ENCODE measurements around the gene CSGALNACT2.
"Not testable (repeated sequence)": the region's sequence is repeated elsewhere in the genome, so short reads cannot be mapped to it uniquely, and the experiment has no call there.

CSGALNACT2 gene, protein sequence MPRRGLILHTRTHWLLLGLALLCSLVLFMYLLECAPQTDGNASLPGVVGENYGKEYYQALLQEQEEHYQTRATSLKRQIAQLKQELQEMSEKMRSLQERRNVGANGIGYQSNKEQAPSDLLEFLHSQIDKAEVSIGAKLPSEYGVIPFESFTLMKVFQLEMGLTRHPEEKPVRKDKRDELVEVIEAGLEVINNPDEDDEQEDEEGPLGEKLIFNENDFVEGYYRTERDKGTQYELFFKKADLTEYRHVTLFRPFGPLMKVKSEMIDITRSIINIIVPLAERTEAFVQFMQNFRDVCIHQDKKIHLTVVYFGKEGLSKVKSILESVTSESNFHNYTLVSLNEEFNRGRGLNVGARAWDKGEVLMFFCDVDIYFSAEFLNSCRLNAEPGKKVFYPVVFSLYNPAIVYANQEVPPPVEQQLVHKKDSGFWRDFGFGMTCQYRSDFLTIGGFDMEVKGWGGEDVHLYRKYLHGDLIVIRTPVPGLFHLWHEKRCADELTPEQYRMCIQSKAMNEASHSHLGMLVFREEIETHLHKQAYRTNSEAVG

DNA sequence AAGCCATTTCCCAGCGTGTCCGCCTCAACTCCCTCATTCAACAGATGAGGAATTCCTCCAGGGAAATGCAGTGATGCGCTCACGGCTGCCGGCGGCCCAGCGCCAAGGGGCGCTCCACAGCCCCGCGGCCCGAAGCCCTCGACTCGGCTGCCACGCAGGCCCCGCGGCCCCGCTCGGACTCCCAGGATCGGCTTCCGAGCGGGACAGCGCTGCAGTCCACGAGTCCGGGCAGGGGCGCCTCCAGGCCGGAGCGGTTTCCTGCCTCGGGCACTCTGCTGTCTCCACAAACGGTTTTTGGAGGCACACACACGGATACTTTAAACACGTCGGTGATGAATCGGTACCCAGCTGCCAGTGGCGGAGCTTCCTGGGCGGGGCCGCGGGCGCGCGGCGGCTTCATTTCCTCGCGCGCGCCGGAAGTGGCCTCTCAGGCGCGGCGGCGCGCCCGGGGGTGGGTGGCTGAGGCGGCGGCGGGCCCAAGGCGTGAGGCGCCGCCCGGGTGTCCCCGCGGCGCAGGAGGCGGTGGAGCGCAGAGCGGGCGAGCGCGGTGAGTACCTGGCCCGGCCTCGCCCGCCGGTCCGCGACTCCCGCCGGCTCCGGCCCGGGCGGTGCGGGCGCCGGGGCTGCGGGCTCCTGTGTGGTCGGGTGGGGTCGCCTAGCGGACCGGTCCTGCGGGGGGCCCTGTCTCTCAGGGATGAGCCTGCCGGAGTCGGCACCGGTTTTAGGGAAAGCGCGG lies at the start of gene CSGALNACT2:
CSGALNACT2 (plus strand) TSS at position 425 of the 736 bp plus-strand sequence. CDS start 16,705 bp downstream, outside the sequence.
- peak; percentile 93 for DNase-seq

DNA sequence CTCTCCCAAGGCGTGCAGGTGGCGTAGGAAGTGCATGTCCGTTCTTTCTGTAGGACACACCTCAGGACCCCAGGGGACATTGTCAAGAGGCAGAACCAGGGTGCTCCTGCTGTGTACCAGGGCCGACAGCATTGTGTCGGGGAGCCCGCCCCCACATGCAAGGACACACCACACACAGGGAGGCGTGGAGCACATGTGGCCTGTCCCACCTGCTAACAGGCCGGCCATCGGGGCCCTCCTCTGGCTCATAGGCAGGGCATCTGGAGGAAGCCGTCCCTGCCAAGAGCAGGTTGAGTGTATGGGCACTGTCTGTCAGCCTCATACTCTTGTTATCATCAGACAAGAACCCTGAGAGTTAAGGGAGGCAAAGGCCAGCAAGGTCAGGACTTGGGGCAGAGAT lies 48.7 kb upstream of the CSGALNACT2 start:
- no peak for DNase-seq

DNA sequence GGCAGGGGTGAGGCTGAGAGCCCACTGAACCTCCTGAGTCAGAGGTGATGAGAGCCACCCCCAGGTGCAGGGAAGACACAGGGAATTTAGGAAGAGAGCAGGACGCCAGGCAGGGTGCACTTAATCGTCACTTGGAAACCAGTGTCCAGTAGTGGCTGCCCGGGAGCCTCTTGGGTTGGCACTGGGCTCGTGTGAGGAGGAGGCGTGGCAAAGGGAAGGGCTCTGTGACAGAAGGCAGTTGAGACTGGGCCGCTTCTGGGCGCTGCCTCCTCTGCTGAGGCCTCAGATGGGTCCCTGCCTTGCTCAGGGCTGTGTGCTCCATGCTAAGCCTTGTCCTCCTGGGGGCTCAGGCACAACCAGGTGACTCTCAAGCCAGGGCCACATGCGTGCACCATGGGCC lies 48.1 kb upstream of the CSGALNACT2 start:
- no peak for DNase-seq

DNA sequence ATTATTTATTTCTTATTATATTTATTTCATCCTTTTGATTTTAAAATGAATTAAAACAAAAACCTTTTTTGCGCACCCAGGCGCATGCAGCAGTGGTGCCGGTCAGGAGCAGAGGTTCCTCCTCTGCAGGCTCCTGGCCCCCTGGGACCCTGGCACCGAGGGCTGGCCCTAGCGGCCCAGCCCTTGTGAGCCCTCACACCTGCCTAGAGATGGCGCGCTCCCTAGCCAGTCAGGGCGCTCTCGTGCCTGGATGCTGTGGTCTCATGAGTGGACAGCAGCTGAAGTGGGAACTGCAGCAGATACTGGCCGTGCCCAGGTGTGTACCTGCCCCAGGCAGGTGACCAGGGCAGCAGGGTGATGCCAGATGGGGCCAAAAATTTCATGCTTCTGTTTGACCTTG lies 47.6 kb upstream of the CSGALNACT2 start:
- DNase-seq, result no peak

DNA sequence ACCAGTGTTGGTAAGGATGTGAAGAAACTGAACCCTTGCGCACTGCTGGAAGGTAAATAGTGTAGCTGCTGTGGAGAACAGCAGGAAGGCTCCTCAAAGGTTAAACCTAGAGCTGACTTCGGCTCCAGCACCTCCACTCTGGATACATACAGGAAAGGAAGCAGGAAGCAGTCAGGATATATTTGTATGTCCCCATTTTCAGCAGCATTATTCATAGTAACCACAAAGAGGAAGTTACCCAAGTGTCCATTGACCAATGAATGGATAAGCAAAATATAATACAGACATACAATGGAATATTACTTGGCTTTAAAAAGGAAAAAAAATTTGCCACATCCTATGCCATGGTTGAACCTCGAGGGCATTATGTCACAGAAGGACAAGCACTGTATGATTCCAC lies 46.4 kb upstream of the CSGALNACT2 start:
- no peak for DNase-seq

DNA sequence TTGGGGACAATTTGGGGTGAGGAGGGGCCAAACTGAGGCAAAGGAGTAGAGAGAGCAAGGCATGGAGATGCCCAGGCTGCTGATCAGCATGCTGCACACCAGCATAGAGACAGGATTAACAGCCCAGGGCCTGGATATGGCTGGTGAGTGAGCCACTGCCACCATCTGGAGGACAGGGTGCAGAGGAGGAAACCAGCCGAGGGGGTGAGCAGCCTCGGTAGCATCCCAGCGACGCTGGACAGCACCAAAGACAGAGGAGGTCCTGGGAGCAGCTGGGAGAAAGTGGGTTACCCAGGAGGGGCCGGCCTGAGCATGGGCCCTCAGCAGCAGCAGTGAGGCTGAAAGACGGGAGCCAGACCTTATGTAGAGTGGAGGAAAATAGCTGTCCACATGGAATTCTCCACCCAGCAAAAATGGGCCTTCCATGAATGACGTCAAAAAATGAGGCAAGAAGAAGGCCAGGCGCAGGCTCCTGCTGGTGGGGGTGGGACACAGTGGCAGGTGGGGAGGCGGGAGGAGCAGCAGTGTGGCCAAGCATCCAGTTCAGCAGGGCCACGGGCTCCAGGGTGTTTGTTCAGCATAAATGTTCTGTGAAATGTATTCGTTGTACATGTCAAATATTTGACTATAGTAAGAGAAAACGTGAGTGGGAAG lies 44.7 kb upstream of the CSGALNACT2 start:
- DNase-seq, result no peak

DNA sequence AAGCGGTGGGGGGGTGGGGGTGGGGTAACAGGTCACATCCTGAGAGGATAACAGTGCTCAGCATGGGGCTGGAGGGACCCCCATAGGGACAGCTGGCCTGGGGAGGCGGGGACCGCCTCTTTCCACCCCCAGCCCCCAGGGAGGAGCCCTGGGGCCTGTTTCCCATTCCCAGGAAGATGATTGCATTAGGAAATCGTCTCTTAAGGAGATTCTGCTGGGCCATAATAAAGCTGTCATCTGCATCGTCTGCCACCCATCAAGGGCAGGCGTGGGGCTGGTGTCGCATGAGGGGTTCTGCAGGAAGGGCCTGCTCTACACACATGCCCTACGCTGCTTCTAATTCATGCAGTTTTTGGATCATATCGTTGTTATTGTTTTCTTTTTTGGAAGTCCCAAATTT lies 44.2 kb upstream of the CSGALNACT2 start:
- DNase-seq, result no peak

DNA sequence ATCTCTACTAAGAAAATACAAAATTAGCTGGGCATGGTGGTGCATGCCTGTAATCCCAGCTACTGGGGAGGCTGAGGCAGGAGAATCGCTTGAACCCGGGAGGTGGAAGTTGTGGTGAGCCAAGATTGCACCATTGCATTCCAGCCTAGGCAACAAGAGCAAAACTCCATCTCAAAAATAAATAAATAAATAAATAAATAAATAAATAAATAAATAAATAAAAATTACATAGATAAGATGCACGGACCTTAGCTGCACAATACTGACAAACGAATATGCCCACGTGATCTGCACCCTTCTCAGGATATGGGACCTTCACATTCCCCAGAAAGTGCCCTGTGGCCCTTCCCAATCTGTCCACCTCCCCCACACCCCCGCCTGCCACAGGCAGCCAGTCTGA lies 38.9 kb upstream of the CSGALNACT2 start:
- DNase-seq, result not testable (repeated sequence)

DNA sequence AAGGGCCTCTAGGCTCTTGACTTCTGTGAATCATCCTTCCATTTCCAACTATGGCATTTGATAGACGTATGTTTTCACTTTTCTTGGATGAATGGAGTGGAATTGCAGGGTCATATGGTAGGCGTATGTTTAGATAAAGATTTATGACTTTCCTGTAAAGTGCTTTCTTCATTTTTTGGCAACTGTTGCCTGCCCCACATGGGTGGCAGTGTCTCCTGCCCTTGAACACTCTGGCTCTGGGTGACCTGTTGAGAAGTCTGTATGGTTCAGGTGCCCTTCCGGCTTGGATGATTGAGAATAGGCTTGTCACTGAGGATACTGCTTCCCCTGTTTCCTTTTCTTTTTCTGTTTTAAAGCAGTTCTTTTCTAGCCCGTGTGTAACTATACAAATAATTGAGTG lies 38.3 kb upstream of the CSGALNACT2 start:
- no peak for DNase-seq

DNA sequence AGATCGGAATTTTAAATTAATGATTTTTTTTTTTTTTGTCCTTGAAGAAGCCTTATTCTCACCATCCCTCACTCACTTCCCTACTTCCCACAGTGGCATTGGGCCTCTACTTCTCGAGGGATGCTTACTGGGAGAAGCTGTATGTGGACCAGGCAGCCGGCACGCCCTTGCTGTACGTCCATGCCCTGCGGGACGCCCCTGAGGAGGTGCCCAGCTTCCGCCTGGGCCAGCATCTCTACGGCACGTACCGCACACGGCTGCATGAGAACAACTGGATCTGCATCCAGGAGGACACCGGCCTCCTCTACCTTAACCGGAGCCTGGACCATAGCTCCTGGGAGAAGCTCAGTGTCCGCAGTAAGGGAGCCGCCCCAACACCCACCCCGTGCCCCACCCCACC lies 37.9 kb upstream of the CSGALNACT2 start:
- DNase-seq, result no peak

DNA sequence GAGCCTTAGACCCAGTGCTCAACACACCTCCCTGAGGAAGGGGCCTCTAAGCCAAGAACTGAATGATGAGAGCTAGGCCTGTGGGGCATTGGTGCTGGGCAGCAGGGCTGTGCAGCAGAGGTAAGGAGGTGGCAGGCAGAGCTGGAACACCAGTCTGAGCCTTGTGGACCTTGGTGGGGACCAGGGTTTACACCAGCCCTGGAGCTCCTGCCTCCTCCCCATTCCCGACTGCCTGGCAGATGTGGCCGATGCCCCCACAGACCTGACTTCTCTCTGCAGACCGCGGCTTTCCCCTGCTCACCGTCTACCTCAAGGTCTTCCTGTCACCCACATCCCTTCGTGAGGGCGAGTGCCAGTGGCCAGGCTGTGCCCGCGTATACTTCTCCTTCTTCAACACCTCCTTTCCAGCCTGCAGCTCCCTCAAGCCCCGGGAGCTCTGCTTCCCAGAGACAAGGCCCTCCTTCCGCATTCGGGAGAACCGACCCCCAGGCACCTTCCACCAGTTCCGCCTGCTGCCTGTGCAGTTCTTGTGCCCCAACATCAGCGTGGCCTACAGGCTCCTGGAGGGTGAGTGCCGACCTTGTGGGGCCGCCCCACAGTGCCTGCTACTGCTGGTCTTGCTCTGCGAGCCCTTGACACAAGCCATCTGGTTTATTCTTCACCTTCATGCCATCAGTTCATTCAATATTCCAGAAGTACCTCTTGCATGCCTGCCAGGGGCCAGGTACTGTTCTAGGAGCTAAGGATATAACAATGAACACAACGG lies 36.0 kb upstream of the CSGALNACT2 start:
- no peak for DNase-seq

DNA sequence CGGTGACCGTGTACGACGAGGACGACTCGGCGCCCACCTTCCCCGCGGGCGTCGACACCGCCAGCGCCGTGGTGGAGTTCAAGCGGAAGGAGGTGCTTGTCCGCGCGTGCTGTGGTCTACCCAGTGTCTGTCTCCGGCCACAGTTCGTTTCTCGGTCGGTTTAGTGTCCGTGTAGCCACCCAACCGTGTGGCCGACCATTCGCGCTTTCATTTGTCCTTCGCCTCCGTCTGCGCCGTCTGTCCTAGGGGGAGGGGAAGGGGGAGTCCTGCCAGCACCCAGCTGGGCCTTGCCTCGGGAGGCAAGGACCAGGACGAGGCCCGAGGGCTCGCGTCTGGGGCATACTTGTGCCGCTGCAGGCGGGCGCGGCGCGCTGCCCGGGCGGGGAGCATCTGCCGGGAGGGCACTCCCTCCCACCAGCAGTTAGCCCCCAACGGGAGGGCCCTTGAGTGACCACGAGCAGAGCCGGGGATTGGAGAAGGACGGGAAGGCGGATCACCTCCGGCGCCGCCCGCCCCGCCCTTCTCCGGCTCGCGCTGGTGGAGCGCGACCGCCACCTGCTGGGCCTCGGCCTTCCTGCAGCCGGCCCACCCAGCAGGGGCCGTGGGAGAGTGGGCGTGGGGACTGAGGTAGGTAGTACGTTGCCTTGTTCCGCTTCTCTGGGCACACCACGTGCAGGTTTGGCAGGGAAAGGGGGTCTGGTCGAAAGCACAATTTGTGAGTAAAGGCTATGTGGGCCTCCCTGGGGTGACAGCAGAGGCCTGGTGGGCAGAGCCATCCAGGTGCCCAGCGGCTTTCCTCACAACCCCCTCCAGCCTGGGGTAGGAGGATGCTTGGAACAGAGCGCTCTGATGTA lies 32.9 kb upstream of the CSGALNACT2 start:
- DNase-seq, result peak; percentile 95

DNA sequence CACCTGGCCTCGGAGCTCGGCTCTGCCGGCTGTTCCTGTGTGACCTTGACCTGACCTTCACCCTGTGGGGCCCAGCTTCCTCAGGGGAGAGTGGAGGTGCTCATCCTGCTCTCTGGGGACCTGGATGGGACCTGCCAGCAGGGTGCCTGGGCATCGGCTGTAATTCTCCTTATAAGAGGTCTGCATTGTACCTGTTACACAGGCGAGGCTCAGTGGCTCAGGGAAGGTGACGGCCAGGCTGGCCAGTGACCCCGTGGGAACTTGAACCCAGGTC lies 32.4 kb upstream of the CSGALNACT2 start:
- no peak for DNase-seq

DNA sequence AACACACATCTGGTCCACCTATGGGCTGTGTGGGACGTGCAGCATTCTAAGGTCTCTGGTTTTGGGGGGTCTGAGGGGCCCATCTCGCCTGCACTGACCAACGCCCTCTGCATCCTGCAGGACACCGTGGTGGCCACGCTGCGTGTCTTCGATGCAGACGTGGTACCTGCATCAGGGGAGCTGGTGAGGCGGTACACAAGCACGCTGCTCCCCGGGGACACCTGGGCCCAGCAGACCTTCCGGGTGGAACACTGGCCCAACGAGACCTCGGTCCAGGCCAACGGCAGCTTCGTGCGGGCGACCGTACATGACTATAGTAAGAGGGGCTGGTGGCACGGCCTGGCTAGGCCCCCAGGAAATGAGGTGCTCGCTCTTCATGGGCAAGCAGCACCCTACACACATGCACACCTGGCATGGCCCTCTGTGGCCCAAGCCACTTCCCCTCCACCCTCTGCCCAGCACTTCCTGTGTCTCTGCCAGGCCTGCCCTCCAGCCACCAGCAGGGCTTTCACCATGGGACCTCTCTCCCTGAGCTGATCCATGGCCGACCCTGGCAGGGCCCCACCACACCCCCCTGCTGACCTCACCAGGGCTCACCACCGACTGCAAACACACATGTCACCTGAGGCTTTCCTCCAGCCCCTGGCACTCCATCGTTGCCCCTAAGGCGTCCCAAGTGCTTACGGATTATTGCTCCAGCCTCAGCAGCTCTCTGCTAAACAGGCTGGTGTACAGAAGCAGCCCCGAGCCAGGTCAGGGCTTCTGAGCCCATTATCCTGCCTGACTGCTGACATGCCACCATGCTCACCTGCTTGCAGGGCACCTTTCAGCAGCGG lies 31.8 kb upstream of the CSGALNACT2 start:
- no peak for DNase-seq

DNA sequence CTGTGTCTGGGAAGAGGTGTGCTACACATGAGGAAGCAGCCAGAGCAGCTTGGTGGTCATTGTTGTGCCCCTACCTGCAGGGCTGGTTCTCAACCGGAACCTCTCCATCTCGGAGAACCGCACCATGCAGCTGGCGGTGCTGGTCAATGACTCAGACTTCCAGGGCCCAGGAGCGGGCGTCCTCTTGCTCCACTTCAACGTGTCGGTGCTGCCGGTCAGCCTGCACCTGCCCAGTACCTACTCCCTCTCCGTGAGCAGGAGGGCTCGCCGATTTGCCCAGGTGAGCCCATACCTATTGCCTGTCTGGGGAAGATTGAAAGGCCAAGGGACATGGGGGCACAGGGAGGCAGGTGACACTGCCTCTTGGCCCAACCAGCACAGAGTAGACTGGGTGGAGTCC lies 29.3 kb upstream of the CSGALNACT2 start:
- no peak for DNase-seq

DNA sequence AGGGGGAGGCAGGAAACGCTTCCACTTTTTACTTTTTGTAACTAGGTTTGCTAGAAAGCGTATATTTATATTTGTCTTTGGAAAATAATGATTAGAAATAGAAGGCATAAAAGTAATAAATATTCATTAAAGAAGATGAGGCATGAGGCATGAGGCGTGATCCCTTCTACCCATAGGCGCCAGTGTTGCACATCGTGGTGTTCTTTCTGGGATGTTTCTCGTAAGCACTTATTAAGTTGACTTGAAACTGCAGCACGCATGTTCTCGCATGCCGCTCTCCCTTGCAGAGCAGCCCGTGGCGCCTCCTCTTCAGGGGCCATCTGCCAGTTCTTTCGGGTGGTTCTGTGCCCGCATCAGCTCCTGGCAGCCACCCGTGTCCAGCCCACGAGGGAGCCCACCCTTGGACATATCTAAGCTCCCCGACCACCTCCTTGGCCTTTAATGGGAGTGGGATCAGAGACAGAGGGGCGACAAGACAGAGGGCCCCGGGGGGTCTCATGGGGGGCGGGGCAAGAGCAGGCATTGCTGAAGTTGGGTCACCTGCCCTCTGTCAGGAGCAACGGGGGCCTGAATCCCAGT lies 28.5 kb upstream of the CSGALNACT2 start:
- DNase-seq, result no peak

DNA sequence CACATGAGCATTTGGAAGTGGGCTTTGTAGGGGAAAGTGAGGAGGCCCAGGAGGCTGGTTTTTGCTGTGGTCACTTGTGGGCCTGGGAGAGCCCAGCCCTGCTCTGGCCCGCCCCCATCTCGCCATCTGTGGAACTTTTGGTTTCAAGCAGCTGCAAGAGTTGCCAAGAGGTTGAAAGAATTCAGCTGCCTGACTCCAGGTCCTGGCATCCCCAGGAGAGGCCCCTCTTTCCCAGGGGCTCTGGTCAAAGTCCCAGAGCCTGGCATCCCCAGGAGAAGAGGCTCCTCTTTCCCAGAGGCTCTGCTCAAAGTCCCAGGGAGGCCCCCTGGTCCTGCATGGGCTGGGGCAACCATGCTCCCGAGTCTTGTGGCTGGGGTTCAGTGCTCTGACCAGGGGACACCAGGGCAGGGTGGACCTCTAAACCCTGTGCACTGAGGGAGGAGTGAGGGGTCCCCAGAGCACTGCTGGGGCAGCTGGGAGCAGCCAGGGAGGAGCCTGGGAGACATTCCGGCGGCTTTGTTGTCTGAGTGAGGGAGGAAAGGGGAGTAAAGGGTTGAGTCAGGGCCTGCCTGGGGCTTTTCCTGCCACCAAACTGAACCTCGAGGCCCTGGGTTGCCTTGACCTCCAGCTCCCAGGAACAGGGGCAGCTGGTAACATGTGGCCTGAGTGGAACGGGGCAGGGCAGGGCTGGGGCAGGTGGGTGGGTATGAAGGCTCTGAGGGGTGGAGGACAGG lies 27.7 kb upstream of the CSGALNACT2 start:
- no peak for DNase-seq

DNA sequence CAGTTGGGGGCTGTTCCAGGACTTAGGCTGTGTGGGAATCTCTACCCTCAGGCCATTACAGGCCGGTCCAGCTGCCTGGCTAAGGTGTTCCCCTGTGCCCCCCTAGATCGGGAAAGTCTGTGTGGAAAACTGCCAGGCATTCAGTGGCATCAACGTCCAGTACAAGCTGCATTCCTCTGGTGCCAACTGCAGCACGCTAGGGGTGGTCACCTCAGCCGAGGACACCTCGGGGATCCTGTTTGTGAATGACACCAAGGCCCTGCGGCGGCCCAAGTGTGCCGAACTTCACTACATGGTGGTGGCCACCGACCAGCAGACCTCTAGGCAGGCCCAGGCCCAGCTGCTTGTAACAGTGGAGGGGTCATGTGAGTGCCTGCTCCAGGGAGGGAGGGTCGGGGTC lies 27.1 kb upstream of the CSGALNACT2 start:
- DNase-seq, result no peak

DNA sequence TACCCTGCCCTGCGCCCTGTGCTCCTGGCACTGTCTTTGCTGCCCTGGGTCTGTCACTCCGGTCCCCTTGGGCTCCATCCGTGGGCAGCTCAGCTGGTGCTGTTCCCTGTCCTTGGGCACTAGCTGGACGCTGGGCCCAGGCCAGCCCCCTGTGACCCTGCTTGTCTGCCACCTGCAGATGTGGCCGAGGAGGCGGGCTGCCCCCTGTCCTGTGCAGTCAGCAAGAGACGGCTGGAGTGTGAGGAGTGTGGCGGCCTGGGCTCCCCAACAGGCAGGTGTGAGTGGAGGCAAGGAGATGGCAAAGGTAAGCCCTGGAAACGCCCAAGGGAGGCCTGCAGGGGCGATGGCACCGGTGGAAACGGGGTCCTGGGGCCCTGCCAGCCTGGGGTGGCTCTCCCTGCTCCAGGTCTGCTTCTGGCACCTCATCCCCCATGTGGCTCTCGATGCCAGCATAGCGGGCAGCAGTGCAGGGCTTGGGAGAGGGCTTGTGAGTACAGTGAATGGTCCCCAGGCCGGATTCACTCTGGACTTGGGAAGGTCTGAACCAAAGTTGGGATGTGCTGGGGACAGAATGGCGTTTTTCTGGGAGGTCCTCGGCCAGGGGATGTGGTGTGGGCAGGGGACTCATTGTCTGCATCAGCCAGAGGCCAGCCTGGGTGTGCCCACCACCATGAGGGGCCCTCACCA lies 26.2 kb upstream of the CSGALNACT2 start:
- DNase-seq, result no peak

All from activated CD8-positive, alpha-beta memory T cell treated with anti-CD3 and anti-CD28 coated beads for 24 hours (primary cell).